Progenitor cell of endocrine pancreas (in vitro differentiated cells): ENCODE results near the gene CYP26A1. TPM values are rescaled to one million over a fixed set of nuclear protein-coding genes. Genes with fewer than 3 reads are reported as not detected.

Experiments used
- DNase-seq: peaks from one replicate; pipeline ENCODE4 v3.0.0; 2021; ENCODE audit warnings: low spot score; ENCODE audit not compliant: unreplicated experiment
- H3K27ac Mint-ChIP-seq: 2 replicates; pipeline ENCODE4 v1.8.0; 2021; ENCODE audit warnings: mild to moderate bottlenecking, moderate library complexity, mixed read lengths
- H3K27me3 Mint-ChIP-seq: 2 replicates; pipeline ENCODE4 v1.8.0; 2021; ENCODE audit warnings: mixed read lengths
- H3K36me3 Mint-ChIP-seq: 2 replicates; pipeline ENCODE4 v1.8.0; 2022; ENCODE audit warnings: mixed read lengths; ENCODE audit not compliant: insufficient read depth
- H3K4me1 Mint-ChIP-seq: 2 replicates; pipeline ENCODE4 v1.8.0; 2021; ENCODE audit warnings: low read depth, mixed read lengths
- H3K4me3 Mint-ChIP-seq: 2 replicates; pipeline ENCODE4 v1.8.0; 2021; ENCODE audit warnings: low read depth, mild to moderate bottlenecking, moderate library complexity, mixed read lengths
- H3K9me3 Mint-ChIP-seq: 2 replicates; pipeline ENCODE4 v1.8.0; 2021; ENCODE audit warnings: low read depth, mixed read lengths
- total RNA-seq: library from RNA; stranded (reverse); gene quantifications from 2 replicates; pipeline ENCODE4 v1.2.1, GENCODE V29; 2021
- TF ChIP-seq, protein P1 (sequence below): fragments of 200-600 bp; sonication (generic); IDR thresholded peaks from one replicate; pipeline ENCODE4 v1.5.0; 2021; ENCODE audit warnings: antibody characterized with exemption, mild to moderate bottlenecking; ENCODE audit not compliant: unreplicated experiment

Gene CYP26A1
- total RNA-seq, 1 donor from 2014 or later: 1.8 TPM

DNA sequence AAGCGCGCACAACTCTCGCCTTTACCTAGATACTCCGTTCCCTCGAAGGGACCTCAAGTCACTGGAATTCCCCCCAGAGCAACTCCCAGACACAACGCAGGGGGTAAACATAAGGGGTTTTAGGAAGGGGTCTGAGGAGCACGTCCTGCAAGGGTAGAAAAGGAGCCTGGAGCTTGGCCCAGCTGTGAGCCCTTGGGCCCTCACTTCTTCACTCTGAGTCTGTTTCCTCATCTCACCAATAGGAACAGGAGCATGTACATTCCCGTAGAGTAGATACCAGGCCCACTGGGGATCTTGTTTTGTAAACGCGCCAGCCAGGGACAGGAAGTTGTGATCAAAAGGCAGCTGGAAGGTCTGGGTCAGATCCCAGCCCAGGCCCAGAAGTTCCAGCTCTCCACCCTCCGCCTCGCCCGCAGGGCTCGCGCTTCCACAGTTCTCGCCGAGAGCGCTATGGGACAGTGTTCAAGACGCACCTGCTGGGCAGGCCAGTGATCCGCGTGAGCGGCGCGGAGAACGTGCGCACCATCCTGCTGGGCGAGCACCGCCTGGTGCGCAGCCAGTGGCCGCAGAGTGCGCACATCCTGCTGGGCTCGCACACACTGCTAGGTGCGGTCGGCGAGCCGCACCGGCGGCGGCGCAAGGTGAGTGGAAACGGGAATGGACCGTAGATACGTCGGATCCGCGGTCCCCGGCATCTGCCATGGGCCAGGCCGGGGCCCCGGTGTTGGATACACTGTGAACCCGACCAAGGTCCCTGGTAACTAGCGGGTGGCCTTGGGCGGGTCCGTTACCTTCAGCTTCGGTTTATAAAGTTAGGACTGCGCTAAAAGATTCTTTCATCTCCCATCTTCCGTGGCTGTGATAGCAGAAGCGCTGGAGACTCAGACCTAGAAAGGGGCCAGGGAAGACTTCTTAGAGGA, 11.8 kb upstream of the CYP26A1 start:
- Mint-ChIP-seq H3K27ac (no peak overlapping the region), H3K4me1 (peaks cover 2% of the 10 kb centered on the region), H3K4me3 (no peak overlapping the region), H3K36me3 (peaks cover 36% of the 10 kb centered on the region), H3K27me3 (peaks cover 67% of the 10 kb centered on the region), H3K9me3 (no peaks in the 10 kb centered on the region)
- TF ChIP-seq, protein P1, sequence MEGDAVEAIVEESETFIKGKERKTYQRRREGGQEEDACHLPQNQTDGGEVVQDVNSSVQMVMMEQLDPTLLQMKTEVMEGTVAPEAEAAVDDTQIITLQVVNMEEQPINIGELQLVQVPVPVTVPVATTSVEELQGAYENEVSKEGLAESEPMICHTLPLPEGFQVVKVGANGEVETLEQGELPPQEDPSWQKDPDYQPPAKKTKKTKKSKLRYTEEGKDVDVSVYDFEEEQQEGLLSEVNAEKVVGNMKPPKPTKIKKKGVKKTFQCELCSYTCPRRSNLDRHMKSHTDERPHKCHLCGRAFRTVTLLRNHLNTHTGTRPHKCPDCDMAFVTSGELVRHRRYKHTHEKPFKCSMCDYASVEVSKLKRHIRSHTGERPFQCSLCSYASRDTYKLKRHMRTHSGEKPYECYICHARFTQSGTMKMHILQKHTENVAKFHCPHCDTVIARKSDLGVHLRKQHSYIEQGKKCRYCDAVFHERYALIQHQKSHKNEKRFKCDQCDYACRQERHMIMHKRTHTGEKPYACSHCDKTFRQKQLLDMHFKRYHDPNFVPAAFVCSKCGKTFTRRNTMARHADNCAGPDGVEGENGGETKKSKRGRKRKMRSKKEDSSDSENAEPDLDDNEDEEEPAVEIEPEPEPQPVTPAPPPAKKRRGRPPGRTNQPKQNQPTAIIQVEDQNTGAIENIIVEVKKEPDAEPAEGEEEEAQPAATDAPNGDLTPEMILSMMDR: no peak
- DNase-seq: no peak

DNA sequence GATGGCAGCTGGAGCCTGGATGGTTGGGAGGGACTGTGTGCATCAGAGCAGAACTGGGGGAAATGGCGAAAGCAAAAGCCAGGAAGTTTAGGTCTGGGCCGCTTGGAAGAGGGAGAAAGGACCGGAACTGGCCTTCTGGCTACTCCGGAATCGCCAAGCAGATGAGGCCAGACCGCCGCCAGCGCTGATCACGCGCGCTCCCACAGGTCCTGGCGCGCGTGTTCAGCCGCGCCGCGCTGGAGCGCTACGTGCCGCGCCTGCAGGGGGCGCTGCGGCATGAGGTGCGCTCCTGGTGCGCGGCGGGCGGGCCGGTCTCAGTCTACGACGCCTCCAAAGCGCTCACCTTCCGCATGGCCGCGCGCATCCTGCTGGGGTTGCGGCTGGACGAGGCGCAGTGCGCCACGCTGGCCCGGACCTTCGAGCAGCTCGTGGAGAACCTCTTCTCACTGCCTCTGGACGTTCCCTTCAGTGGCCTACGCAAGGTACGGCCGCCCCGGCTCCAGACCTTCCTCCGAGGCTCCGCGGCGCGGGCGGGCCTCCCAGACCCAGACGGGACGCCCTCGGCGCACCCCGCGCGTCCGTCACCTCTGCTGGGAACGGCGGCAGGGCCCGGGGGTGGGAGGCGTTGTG, 11.1 kb upstream of the CYP26A1 start:
- no peak for DNase-seq
- peaks cover 75% of the 10 kb centered on the region for H3K27me3 Mint-ChIP-seq
- no peaks in the 10 kb centered on the region for H3K9me3 Mint-ChIP-seq
- peaks cover 33% of the 10 kb centered on the region for H3K36me3 Mint-ChIP-seq
- peaks cover 2% of the 10 kb centered on the region for H3K4me1 Mint-ChIP-seq
- no peak overlapping the region for H3K4me3 Mint-ChIP-seq
- TF ChIP-seq, protein P1: peak; percentile 68
- H3K27ac Mint-ChIP-seq: no peak overlapping the region

DNA sequence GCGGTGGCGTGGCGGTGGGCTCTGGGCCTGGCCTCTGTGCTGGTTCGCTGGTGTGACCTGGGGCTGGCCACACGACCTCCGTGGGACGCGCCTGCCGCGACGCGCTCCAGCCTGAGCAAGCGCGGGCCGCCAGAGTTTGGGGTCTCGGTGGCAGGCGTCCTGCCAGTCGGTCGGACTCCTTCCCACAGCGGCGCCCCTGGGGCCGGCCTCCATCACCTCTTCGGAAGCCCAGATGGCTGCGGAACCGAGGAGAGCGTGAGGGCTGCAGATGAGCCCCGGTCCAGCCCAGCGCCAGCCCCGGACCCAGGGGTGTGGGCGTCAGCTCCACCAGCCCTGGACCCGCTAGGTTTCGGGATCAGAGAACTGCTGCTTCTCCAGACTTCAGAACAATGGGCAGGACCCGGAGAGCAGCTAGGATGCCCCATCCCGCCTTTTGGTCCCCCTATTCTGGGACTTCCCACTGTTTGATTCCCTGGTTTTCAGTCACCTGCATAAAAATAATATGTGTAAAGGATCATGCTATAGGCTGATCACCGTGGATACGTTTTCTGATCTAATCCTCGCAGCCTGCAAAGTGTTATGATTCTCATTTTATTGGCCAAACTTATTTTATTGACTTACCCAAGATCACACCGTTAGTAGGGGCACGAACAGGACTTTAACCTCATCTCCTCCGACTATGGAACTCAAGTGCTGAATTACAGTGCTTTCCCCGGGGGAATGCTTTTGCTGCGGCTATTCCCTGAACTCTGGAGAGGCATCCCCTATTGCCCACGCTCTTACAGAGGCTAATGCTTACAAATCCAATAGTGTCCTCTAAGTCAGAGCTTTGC, 10.3 kb upstream of the CYP26A1 start:
- peaks cover 29% of the 10 kb centered on the region for H3K36me3 Mint-ChIP-seq

DNA sequence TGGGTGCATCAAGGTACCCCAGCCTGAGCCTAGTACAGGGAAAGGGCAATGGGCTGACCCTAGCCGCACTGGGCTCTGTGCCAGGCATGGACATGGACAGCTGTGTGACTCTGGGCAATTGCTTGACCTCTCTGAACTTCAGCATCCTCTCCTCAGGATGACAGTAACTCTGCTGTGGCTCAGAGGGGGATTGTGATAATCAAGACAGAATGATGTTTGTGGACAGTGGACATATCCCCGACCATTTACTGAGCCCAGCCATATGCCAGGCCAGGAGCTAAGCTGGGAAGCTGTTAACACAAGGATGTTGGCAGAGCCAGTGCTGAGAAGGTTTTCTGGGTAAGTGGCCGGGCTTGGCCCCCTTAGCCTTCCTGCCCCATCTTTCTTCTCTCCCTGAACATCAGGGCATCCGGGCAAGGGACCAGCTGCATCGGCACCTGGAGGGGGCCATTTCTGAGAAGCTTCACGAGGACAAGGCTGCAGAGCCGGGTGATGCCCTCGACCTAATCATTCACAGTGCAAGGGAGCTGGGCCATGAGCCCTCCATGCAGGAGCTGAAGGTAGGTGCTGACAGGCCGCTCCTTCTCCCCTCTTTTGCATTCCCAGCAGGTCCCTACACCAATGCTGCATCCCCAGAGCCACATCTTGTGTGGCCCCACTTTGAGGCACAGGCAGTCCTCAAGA, 9.6 kb upstream of the CYP26A1 start:
- no peak overlapping the region for H3K4me3 Mint-ChIP-seq
- peaks cover 83% of the 10 kb centered on the region for H3K27me3 Mint-ChIP-seq
- no peak overlapping the region for H3K27ac Mint-ChIP-seq
- peaks cover 24% of the 10 kb centered on the region for H3K36me3 Mint-ChIP-seq
- TF ChIP-seq, protein P1: no peak
- H3K4me1 Mint-ChIP-seq: peaks cover 7% of the 10 kb centered on the region
- no peak for DNase-seq
- no peaks in the 10 kb centered on the region for H3K9me3 Mint-ChIP-seq

More for the DNA sequence above, 10.3 kb upstream of the CYP26A1 start:
- TF ChIP-seq, protein P1: no peak
- no peak overlapping the region for H3K27ac Mint-ChIP-seq
- no peak for DNase-seq
- no peaks in the 10 kb centered on the region for H3K9me3 Mint-ChIP-seq
- peaks cover 80% of the 10 kb centered on the region for H3K27me3 Mint-ChIP-seq
- H3K4me1 Mint-ChIP-seq: peaks cover 4% of the 10 kb centered on the region
- no peak overlapping the region for H3K4me3 Mint-ChIP-seq
